Measurements from ENCODE around the gene AP5Z1. TPM values are rescaled to one million over a fixed set of nuclear protein-coding genes. Genes with fewer than 3 reads are reported as not detected.

AP5Z1 gene
- total RNA-seq, 1 donor from 2014 or later, result 21.4 TPM

GRCh38 chr7:4745971-4746919 is 29.2 kb upstream of the AP5Z1 start:
- DNase-seq (ENCODE audit: low spot score), result peak; percentile 79

DNA sequence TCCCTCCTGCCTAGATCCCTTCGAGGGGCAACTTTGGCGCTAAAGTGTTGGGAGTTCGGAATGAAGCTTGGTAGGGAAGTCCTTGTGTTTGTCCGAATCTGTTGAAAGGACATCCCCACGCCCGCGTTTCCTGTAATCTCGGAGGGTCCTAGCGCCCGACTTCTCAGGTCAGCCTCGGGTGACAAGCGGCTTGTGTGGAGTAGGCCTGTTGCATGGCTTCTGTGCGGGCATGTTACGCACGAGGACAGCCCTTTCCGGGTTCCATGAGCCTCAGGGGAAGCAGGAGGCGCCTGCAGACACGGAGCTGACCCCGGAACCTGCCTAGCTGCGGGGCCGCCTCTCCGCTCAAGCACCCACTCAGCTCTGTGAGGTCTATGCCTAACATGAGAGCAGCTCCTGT is 28.4 kb upstream of the AP5Z1 start:
- no peak for DNase-seq (ENCODE audit: low spot score)

GRCh38 chr7:4747746-4748145 is 27.7 kb upstream of the AP5Z1 start:
- no peak for DNase-seq (ENCODE audit: low spot score)

DNA sequence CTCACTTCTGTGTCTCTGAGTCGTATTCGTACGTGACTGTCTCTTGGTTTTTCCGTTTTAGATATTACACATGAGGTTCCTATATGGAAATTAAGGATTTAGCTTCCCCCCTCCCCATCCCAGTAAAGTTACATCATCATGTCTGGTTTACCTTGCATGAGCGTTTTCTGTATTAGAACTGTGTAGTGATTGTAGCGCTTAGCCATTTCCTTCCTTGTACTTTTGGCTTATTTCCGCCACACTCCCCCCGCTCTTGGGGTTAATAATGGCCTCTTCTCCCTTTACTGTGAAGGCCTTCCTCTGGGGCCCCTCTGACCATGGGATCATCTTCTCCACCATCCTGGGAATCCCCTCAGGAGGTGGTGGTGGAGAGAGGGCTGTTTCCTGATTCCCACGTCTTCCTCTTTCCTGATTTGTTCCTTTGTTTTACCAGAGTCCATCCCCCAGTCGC is 27.2 kb upstream of the AP5Z1 start:
- no peak for DNase-seq (ENCODE audit: low spot score)

DNA sequence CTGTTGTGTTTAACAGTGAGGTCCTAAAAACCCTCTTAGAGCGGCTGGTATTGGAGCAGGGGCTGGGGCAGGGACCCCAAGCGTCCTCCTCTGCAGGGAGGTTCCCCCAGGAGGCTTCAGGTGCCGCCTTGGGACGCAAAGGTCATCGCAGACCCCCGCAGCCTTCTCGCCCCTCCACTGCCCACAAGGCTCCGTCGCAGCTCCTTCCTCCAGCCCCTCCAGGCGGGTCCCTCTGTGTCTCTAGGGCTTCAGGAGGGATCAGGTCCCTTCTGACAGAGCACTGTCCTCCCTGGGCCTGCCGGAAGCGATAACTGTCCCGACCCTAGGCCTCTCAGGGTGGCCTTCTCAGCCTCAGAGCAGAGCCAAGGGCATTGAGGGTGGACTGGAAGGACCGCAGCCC is 26.1 kb upstream of the AP5Z1 start:
- no peak for DNase-seq (ENCODE audit: low spot score)

DNA sequence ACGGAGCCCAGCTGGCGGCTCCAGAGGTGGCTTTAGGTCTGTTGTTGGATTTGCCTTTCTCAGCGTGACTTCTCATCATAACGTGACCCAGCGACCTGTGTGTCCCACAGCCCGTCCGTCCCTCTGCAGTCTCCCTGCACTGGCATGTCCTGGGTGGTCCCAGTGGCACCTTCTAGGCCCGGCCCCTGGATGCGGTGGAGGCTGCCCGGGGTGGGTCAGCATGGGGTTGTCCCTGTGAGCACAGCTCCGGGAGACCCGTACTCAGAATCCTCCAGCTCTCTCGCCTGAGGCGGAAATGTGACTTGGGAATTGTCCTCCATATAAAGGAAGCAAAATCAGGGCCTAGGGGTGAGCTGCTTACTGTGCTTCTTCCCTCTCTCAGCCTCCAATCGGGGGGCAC is 25.6 kb upstream of the AP5Z1 start:
- no peak for DNase-seq (ENCODE audit: low spot score)

DNA sequence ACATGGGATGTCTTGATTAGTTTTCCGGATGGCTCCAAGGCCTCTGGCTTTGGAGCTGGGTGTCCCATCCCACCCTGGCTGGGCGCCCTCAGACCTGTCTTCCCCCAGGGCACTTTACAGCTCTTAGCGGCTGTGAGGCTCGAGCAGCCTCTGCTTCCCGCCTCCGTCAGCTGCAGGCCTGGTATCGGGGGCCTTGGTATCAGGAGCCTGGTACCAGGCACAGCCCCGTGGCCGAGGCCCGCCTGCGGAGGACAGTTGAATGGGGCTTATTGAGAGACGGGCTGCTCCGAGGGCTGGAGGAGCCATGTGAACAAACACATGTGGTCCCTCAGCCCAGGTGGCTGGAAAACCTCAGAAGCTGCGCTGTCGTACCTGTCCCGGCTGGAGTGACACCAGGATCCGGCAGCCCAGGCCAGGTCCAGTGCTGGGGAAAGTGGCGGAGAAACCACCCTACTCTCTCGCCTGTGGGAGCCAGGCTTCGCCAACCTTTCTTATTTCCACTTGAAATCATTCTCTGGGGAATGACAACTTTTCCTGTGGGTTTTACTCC is 23.9 kb upstream of the AP5Z1 start:
- no peak for DNase-seq (ENCODE audit: low spot score)

DNA sequence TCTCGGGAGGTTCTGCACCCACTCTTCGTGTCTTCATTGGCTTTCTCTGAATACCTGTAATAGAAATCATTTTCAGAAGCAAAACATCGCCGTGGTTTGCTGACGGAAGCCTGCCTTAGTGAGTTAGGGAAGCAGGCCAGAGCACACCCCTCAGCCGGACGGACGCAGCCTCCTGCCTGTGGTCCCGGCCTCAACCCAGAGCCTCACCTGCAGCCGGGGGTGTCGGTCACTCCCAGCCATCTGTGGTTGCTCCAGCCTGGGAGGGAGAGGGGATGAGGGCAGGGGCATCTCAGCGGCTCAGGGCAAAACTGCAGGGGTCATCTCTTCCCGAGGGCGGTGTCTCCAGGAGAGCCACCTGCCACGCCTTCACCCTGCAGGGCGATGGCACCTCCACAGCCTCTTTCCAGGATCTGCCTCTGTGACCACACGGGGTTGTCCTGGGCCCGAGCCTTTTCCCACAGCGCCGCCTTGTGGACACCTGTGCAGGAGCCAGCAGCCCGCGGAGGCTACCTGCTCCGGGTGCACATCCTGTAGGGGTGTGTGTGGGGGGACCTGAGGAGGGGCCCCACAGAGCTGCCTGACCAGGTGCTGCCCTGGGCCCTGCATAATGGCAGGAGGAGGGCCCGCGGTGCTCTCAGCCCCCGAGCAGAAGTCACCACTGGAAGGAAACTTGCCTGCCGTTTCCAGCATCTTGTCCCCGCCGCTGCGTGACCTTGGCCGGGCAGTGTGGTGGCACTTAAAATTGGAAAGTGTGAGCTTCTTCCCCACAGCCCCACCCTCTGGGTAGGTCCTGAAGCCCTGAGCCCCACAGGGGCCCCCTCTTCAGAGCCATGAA is 21.6 kb upstream of the AP5Z1 start:
- peak; percentile 31 for DNase-seq (ENCODE audit: low spot score)

- DNase-seq (ENCODE audit: low spot score), result no peak
Measured at GRCh38 chr7:4754433-4755010, 20.9 kb upstream of the AP5Z1 start.

GRCh38 chr7:4755045-4755444 is 20.4 kb upstream of the AP5Z1 start:
- no peak for DNase-seq (ENCODE audit: low spot score)

GRCh38 chr7:4758111-4758510 is 17.3 kb upstream of the AP5Z1 start:
- DNase-seq (ENCODE audit: low spot score), result no peak

DNA sequence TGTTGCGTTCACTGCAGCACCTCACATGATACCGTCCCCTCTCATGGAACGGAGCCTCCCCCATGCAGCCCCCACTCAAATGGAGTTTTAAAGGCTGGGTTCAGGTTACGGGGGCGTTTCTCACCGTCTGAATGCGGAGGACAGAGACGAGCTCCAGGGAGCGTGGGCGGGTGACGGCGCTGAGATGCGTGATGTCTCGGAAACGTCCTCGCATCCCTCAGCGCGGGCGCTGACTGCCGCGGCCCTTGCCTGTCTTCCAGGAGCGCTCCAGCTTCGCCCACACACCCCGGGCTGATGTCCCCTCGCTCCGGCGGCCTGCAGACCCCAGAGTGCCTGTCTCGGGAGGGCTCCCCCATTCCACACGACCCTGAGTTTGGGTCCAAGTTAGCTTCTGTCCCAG is 16.6 kb upstream of the AP5Z1 start:
- no peak for DNase-seq (ENCODE audit: low spot score)

GRCh38 chr7:4759211-4759610 is 16.2 kb upstream of the AP5Z1 start:
- DNase-seq (ENCODE audit: low spot score), result no peak

DNA sequence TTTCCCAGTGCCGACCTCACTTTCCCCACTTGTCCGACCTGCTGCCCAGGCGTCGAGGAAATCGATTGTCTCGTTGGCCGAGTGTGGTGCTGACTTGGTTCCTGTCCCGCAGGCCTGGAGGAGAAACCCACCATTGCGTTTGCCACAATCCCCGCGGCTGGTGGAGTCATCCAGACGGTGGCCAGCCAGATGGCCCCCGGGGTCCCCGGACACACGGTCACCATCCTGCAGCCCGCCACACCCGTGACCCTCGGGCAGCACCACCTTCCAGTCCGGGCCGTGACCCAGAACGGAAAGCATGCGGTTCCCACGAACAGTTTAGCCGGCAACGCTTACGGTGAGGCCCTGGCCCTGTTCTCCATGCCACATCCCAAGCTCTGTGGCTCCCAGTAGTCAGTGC is 14.5 kb upstream of the AP5Z1 start:
- no peak for DNase-seq (ENCODE audit: low spot score)

DNA sequence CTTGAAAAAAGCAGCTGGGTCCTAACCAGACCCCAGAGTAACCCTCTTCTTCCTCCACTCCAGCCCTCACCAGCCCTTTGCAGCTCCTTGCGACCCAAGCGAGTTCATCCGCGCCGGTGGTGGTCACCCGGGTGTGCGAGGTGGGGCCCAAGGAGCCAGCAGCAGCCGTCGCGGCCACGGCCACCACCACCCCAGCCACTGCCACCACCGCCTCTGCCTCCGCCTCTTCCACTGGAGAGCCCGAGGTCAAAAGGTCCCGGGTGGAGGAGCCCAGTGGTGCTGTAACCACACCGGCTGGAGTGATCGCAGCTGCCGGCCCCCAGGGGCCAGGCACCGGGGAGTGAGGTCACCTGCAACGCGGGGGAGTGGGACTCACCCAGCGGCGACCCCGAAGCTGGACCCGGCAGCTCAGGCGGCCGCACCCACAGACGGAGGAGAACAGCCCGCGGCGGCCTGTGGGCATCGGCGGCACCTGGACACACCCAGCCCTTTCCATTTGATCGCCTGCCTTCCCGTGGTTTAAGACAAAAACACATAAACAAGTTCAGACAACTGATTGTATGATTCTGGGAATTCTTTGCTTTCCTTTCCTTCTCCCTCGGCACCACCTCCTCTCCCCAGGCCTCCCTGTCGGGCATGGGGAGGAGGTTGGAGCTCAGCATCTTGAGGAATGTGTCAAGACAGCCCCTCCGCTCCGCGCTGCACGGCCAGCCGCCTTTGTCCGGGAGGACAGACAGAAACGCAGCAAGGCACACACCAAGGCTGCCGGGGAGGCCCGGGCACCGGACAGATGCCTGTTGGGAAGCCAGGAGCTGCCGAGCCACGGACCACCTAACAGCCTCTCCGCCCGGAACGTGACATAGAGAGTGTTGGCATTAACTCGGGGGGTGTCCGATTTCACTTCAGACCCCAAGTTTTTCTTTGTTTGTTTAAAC is 13.0 kb upstream of the AP5Z1 start:
- DNase-seq (ENCODE audit: low spot score), result no peak

DNA sequence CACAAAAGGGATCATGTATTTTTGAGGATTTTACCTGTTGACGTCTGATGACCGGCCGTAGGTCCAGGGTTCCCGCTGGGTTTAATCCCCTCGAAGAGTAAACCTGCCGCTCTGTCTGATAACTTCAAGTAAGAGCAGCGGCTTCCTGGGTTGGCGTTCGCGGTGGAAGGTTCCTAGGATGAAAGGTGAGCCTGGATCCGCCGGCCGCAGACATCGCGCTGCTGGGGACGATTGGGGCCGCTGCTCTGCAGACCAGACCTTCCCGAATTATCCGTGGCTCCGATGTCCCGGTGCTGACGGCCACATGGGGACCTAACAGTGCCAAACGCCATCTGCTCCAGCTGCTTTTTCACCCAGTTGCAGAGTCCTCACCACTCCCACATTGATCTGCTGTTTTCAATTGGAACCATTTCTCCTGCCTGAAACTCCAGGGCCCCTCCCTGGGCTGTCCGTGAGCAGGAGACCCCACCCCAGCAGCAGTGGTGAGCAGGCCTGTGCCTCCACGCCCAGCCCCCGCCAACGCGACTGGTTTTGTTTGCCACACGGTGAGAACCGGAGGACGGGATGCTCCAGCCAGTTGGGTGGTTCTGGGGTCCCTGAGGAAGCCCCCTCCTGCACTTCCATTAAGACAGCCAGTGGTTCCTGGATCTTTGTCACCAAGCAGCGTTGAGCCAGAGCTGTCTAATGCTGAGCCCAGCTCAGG is 12.2 kb upstream of the AP5Z1 start:
- no peak for DNase-seq (ENCODE audit: low spot score)

GRCh38 chr7:4763794-4764185 is 11.6 kb upstream of the AP5Z1 start:
- no peak for DNase-seq (ENCODE audit: low spot score)

DNA sequence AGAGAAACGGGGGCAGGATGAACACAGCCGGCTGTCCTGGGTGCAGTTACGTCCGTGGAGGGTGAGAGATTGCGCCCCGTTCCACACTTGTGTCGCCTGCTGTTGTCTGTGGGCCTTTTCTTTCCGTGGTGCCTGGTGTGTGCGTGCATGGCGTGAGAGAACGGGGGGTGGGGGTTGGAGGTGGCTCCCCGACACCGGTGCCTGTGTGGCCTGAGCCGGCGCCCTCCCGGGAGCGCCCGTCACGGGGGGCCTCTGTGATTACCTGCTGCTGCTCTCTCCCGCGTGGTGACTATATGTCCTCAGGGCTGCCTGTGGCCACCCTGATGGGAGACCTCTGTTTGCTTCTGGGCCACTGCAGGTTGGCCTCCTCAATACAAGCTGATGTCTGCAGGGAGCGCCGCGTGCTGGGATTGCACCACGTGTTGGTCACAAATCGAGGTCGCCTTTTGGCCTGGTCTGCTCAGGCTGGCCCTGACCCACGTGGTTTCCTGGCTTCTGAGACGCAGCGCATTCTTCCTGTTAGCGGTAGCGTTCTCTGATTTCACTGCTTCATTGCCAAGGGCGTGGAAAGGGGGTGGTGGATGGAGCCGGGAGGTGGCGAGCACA is 10.9 kb upstream of the AP5Z1 start:
- no peak for DNase-seq (ENCODE audit: low spot score)

- no peak for DNase-seq (ENCODE audit: low spot score)
Measured at GRCh38 chr7:4765776-4766490, 9.5 kb upstream of the AP5Z1 start.

Data from umbilical cord (tissue), 2 donors.